Astrocyte of the spinal cord (primary cell): ENCODE measurements around the gene COPS8.

Source experiments
- DNase-seq: peaks from one replicate; pipeline ENCODE4 v3.0.0; 2011; ENCODE audit warnings: low read depth, low spot score
- H3K4me3 ChIP-seq: 2 replicates; pipeline ENCODE4 v1.5.1; 2011; ENCODE audit warnings: low read depth, mild to moderate bottlenecking, low read length, moderate library complexity
- CTCF ChIP-seq: IDR thresholded peaks from 2 replicates; pipeline ENCODE4 v1.5.1; 2012; ENCODE audit warnings: low read depth, mild to moderate bottlenecking, low read length, inconsistent platforms
- in situ Hi-C: cut with HindIII; loops from 2 replicates; pipeline ENCODE4 v1.10.0; 2017; ENCODE audit warnings: low sequenced_read_pairs

COPS8 gene

DNA sequence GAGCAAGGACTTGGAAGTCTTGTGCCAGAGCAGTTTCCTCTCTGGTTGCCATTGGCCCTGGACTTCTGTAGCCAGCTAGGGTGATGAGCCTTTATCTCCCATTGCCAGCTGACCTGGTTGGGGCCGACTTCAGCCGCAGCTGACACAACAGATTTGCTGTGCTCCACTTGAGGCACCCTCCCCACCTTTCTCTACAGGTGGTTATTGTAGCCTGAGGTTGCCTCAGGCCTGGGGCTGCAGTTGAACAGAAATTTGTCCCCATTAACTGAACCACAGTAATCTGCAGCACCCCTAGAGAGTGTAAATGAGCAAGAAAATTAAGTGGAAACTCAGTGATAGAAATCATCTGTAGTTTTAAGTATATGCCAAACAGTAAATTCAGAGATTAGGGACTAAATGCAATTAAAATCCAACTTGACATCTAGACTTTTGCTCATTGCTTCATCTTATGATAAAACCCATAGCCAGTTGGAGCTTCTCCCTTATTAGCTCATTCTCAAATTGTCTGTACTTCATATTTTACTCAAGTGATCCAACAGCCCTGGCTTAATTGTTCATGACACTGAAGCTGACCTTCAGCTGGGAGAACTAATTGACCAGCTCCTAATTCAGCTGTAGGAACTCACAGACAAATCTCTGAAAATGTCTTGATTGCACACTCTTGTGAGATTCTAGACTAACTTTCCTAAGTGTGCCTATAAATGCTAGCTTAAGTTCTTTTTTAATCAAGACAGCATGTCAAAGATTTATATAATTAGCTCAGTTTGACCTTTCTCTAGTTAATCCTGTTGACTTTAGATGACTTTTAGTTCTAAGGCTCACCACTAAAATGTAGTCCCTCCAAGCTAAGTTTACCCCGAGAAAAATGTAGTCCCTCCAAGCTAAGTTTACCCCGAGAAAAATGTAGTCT, 48.9 kb downstream of the COPS8 start:
- DNase-seq: no peak
- no peak for TF ChIP-seq CTCF
- in situ Hi-C loops: no loop called here
- H3K4me3 ChIP-seq: no peak overlapping the region

GRCh38 chr2:237136824-237137223, 51.1 kb downstream of the COPS8 start:
- no peak overlapping the region for H3K4me3 ChIP-seq
- TF ChIP-seq CTCF: no peak
- no peak for DNase-seq
- in situ Hi-C loops: no loop called here

DNA sequence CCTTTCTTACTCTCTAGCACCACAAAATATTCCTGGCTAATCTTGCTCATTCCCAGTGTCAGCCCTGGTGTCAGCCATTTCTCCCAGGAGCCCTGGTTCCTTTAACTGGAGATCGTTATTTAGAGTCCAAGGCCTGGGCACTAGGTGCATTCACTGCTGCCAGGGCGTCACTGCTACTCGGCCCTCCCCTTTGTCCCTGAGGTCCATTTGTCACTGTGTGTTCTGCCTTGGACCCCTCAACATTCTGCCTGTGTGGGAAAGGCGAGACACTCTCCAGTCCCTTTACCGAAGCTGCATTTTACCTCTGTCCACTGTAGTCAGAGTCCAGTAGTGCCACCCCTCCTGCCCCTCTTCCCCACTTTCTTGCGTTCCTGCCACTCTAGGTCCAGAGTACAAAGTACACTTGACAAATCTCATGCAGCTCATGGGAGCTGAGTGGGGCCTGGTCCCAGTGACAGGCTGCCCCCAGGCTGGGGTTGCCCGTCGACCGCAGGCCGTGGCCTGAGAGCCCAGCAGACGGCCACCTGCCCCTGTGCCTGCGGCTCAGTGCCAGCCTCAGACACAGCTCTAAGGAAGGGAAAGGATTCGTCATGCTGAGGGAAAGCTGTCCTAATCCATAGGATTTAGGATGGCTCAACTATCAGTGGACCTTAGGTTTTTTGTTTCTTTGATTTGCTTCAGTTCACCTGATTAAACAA, 52.1 kb downstream of the COPS8 start:
- no peak for TF ChIP-seq CTCF
- no peak for DNase-seq
- in situ Hi-C loops: no loop called here
- H3K4me3 ChIP-seq: no peak overlapping the region

GRCh38 chr2:237139123-237139675, 53.5 kb downstream of the COPS8 start:
- in situ Hi-C loops: no loop called here
- DNase-seq: no peak
- no peak overlapping the region for H3K4me3 ChIP-seq
- TF ChIP-seq CTCF: no peak

GRCh38 chr2:237140689-237141285, 55.1 kb downstream of the COPS8 start:
- H3K4me3 ChIP-seq: no peak overlapping the region
- TF ChIP-seq CTCF: no peak
- in situ Hi-C loops: no loop called here

DNA sequence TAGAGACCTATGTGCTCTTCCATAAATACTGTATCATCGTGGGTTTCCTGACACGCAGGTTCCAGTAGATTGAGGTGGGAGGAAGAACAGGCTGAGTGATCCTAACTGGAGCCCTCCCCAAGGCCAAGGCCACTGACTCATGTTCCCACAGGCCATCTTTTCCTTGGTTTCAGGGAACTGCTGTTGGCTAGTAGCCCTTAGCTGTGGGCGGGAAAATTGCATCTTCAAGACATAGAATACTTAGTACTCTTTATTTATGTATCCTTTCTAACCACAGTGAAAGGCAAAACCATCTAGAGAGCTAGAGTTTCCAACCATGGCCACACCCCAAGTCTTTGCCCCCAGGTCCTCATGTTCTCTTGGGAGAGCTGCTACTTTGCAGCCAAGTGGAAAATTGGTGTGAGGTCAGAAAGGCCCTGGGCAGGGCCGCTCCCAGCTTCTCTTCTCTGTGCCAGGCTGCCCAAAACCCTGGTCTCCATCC, 55.9 kb downstream of the COPS8 start:
- DNase-seq: peak; percentile 93
- TF ChIP-seq CTCF: no peak
- no peak overlapping the region for H3K4me3 ChIP-seq
- in situ Hi-C loops: no loop called here

More at GRCh38 chr2:237140689-237141285, 55.1 kb downstream of the COPS8 start:
- DNase-seq: no peak
